HUES48 (cell line): ENCODE results near the gene SLC27A2.

Experiments
- H3K27ac ChIP-seq: one replicate; pipeline ENCODE4 v1.7.0; 2013; ENCODE audit warnings: low read depth, low read length, inconsistent platforms
- H3K27me3 ChIP-seq: 2 replicates; pipeline ENCODE4 v1.6.1; 2013; ENCODE audit warnings: mild to moderate bottlenecking, low read length; ENCODE audit not compliant: control insufficient read depth, insufficient read depth
- H3K36me3 ChIP-seq: 2 replicates; pipeline ENCODE4 v1.6.1; 2013; ENCODE audit warnings: low read length; ENCODE audit not compliant: control insufficient read depth, insufficient read depth
- H3K4me1 ChIP-seq: 2 replicates; pipeline ENCODE4 v1.6.1; 2013; ENCODE audit warnings: mild to moderate bottlenecking, low read length; ENCODE audit not compliant: control insufficient read depth, insufficient read depth
- H3K4me3 ChIP-seq: 2 replicates; pipeline ENCODE4 v1.5.1; 2013; ENCODE audit warnings: mild to moderate bottlenecking, low read depth, low read length
- H3K9ac ChIP-seq: 2 replicates; pipeline ENCODE4 v1.6.1; 2013; ENCODE audit warnings: mild to moderate bottlenecking, low read depth, low read length, moderate library complexity
- H3K9me3 ChIP-seq: 2 replicates; pipeline ENCODE4 v1.6.1; 2013; ENCODE audit warnings: low read length; ENCODE audit not compliant: control insufficient read depth, insufficient read depth

The SLC27A2 gene

DNA sequence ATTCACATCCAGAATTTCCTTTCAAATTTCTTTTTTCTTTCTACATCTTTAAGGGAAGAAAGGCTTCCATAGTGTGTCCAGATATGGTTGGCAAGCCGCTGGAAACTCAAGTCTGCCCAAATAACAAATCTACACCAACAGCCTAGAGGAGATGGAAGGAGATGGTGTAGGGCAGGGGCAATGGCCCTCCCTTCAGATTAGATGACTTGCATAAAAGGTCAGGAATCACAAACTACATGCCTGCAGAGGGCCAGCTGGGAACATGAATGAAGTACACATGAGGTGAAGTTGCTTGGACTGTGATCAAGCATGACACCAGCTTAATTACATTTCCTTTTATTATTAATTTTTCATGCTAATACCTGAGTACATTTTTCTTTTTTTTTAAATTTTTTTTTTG lies 10.2 kb downstream of the SLC27A2 start:
- Histone ChIP-seq H3K9me3 (no peaks in the 10 kb centered on the region), H3K4me3 (no peak overlapping the region), H3K36me3 (no peaks in the 10 kb centered on the region), H3K4me1 (no peaks in the 10 kb centered on the region), H3K9ac (no peak overlapping the region), H3K27ac (no peak overlapping the region), H3K27me3 (no peaks in the 10 kb centered on the region)

DNA sequence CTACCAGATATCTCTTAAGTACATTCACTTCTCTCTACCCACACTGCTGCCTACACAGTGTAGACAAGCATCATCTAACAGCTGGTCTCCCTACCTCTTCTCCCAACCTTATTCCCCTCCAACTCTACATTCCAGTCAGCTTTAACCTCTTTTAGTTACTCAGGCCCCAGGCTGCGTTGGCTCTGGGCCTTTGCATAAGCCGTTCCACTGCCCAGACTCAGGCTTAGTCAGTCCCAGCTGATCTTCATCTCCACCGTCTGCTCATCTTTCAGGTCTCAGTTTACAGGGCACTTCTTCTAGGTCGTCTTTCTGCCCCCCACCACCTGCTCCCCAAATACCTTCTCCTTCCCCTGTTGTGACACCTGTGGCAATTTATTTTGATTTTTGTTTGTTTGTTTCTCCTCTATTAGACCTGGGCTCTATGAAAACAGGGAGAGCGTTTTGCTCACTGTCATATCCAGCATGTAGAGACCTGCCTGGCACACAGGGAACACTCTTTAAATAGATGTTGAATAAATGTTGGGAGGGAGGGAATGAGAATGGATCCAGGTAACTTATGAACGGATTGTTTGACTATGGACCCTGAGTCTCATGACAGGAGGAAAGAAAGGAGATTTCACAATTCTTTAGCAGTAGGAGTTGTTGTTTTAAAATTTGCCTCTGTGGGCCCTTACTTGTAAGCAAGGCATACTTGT lies 11.1 kb downstream of the SLC27A2 start:
- Histone ChIP-seq H3K9ac (no peak overlapping the region), H3K36me3 (no peaks in the 10 kb centered on the region), H3K27me3 (no peaks in the 10 kb centered on the region), H3K9me3 (no peaks in the 10 kb centered on the region), H3K4me1 (no peaks in the 10 kb centered on the region), H3K4me3 (no peak overlapping the region), H3K27ac (no peak overlapping the region)

DNA sequence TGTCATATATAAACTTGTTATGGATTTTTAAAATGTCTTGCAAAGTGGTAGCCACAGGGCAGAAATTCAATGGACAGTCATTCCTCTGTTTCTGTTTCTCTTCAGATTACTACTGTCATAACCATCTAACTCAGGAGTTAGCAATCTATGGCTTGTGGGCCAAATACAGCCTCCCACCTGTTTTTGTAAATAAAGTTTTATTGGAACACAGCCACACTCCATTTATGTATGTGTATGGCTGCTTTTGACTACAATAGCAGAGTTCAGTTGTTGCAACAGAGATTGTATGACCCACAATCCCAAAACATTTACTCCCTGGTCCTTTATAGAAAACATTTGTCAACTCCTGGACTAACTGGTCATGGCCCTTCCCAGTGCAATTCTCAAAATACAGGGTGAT lies 20.0 kb downstream of the SLC27A2 start:
- Histone ChIP-seq H3K36me3 (no peaks in the 10 kb centered on the region), H3K4me1 (no peaks in the 10 kb centered on the region), H3K27ac (no peak overlapping the region), H3K4me3 (no peak overlapping the region), H3K9me3 (no peaks in the 10 kb centered on the region), H3K27me3 (no peaks in the 10 kb centered on the region), H3K9ac (no peak overlapping the region)

GRCh38 chr15:50206020-50206419 lies 24.0 kb downstream of the SLC27A2 start:
- H3K9me3 ChIP-seq: no peaks in the 10 kb centered on the region
- H3K27ac ChIP-seq: no peak overlapping the region
- H3K4me1 ChIP-seq: no peaks in the 10 kb centered on the region
- no peaks in the 10 kb centered on the region for H3K36me3 ChIP-seq
- H3K9ac ChIP-seq: no peak overlapping the region
- H3K4me3 ChIP-seq: no peak overlapping the region
- H3K27me3 ChIP-seq: no peaks in the 10 kb centered on the region

DNA sequence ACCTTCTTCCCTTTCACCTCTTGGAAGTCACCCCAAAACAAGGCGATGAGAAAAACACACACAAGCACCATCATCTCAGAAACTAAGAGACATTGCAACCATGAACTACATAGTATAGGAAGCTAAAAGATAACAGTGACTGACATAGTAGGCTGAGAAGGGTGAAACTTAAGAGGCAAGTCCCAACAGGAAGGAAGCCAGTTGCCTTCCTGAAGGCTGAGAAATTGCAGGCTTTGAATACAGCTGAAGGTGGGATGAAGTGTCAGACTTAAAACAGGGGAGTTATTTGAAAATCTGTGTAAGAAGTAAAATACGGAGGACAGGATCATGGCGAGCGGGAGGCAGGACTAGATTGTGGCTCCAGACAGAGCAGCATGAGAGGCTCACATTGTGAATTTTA lies 27.8 kb downstream of the SLC27A2 start:
- Histone ChIP-seq H3K4me1 (no peaks in the 10 kb centered on the region), H3K9ac (no peak overlapping the region), H3K27ac (no peak overlapping the region), H3K36me3 (no peaks in the 10 kb centered on the region), H3K9me3 (no peaks in the 10 kb centered on the region), H3K4me3 (no peak overlapping the region), H3K27me3 (no peaks in the 10 kb centered on the region)

DNA sequence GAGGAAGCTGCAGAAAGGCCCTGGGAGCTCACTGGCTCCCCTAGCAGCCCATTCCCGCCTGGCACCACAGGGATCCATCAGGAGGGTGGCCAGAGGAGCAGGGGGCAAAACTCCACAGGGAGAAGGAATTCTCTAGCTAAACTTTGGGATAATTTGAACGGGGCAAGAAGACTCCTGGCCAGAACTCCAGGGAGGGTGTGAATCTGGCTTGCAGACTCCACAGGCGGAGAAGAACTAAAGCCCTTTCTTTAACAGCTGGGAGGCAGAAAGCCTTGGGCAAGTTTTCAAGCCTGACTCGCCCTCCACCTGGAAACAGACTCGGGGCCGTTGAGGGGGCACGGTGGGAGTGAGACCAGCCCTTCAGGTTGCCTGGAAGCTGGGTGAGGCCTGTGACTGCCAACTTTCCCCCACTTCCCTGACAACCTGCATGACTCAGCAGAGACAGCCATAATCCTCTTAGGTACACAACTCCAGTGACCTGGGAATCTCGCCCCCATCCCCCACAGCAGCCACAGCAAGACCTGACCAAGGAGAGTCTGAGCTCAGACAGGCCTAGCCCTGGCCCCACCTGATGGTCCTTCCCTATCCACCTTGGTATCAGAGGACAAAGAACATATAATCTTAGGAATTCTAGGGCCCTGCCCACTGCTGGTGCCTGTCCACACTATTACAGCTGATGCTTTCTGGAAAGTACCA lies 28.6 kb downstream of the SLC27A2 start:
- no peaks in the 10 kb centered on the region for H3K4me1 ChIP-seq
- H3K27me3 ChIP-seq: no peaks in the 10 kb centered on the region
- H3K9ac ChIP-seq: no peak overlapping the region
- no peak overlapping the region for H3K4me3 ChIP-seq
- no peaks in the 10 kb centered on the region for H3K36me3 ChIP-seq
- peak overlapping the region; percentile 46 for H3K27ac ChIP-seq
- no peaks in the 10 kb centered on the region for H3K9me3 ChIP-seq

DNA sequence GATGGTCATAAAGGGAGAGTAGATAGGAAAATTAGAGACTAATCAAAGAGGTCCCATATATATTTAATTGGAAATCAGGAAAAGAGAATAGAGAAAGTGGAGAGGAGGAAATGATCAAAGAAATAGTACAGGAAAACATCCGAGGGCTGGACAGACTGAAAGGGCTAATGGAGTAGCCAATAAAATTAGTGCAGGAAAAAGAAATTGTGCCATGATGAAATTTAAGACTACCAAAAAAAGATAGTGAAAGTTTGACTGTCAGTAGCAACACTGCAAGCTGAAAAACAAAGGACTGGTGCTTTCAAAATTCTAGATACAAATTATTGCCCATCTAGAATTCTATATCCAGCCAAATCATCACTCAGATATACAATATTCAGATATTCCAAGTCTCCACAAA lies 36.3 kb downstream of the SLC27A2 start:
- Histone ChIP-seq H3K27me3 (no peaks in the 10 kb centered on the region), H3K4me3 (no peak overlapping the region), H3K9ac (no peak overlapping the region), H3K36me3 (no peaks in the 10 kb centered on the region), H3K9me3 (no peaks in the 10 kb centered on the region), H3K27ac (no peak overlapping the region), H3K4me1 (no peaks in the 10 kb centered on the region)

- Histone ChIP-seq H3K4me1 (no peaks in the 10 kb centered on the region), H3K9me3 (no peaks in the 10 kb centered on the region), H3K4me3 (no peak overlapping the region), H3K27me3 (no peaks in the 10 kb centered on the region), H3K36me3 (no peaks in the 10 kb centered on the region), H3K27ac (no peak overlapping the region), H3K9ac (no peak overlapping the region)
Observed at GRCh38 chr15:50218691-50219090, 36.7 kb downstream of the SLC27A2 start.

DNA sequence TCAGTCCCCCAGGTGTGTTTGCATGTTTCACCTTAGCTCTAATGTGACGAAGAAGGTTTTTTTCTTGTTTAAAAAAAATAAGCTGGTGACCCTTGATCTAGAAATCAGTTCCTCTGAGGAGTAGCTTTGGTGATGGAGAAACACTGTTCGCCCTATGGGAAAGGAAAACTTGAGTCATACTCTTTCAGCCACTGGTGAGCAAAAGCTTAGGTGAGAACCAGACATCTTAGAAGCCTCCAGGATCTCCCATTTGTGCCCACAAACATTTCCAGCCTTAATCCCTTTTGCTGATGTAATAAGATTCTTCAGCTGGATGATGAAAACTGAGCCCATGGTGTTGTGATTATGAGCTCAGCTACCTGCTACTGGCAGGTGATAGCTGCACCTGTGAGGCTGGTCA lies 37.8 kb downstream of the SLC27A2 start:
- H3K4me1 ChIP-seq: no peaks in the 10 kb centered on the region
- no peak overlapping the region for H3K9ac ChIP-seq
- H3K4me3 ChIP-seq: no peak overlapping the region
- H3K27ac ChIP-seq: no peak overlapping the region
- H3K27me3 ChIP-seq: no peaks in the 10 kb centered on the region
- H3K9me3 ChIP-seq: no peaks in the 10 kb centered on the region
- no peaks in the 10 kb centered on the region for H3K36me3 ChIP-seq

DNA sequence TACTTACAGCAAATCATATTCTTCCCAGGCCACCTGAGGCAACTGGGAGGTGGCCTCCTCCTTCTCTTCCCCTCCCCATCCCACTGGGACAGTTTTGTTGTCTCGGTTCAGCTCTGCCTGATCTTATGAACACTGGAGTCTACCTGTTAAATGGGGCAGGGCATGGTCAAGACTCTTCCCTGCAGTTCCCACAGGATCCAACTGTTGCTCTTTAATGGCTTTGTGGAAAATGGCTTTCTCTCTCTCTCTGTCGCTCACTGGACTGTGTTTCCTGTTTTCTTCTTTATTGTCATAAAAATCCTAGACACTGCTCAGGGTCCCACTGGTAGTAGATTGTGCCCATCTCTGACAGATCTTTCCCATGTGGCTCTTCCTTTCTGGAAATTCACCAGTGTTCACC lies 40.2 kb downstream of the SLC27A2 start:
- no peaks in the 10 kb centered on the region for H3K4me1 ChIP-seq
- no peak overlapping the region for H3K27ac ChIP-seq
- no peaks in the 10 kb centered on the region for H3K27me3 ChIP-seq
- H3K9me3 ChIP-seq: no peaks in the 10 kb centered on the region
- H3K4me3 ChIP-seq: no peak overlapping the region
- no peak overlapping the region for H3K9ac ChIP-seq
- no peaks in the 10 kb centered on the region for H3K36me3 ChIP-seq

DNA sequence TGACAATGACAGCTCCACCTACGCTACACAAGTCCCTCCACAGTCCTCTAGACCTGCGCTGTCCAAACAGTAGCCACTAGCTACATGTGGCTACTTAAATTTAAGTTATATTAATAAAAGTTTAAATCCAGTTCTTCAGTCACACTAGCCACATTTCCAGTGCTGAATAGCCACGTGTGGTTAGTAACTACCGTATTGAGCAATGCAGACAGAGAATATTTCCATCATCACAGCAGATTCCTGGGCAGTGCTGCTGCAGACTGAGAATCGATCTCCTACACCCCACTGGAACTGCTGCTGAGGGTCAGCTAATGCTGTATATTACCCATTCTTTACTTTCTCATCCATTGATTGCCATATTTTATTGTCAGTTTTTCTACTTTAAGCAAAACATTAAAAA lies 42.6 kb downstream of the SLC27A2 start:
- Histone ChIP-seq H3K9ac (no peak overlapping the region), H3K36me3 (no peaks in the 10 kb centered on the region), H3K9me3 (no peaks in the 10 kb centered on the region), H3K4me1 (no peaks in the 10 kb centered on the region), H3K27ac (no peak overlapping the region), H3K4me3 (no peak overlapping the region), H3K27me3 (no peaks in the 10 kb centered on the region)
